ENCODE measurements around the gene CPEB4. TPM values are rescaled to one million over a fixed set of nuclear protein-coding genes. Genes with fewer than 3 reads are reported as not detected.

CPEB4 gene
- total and polyA plus RNA-seq, 2 donors (not counting 3 experiments of a cell fraction or from before 2014, with no cell fraction given) = 11.3 to 16.4 TPM

DNA sequence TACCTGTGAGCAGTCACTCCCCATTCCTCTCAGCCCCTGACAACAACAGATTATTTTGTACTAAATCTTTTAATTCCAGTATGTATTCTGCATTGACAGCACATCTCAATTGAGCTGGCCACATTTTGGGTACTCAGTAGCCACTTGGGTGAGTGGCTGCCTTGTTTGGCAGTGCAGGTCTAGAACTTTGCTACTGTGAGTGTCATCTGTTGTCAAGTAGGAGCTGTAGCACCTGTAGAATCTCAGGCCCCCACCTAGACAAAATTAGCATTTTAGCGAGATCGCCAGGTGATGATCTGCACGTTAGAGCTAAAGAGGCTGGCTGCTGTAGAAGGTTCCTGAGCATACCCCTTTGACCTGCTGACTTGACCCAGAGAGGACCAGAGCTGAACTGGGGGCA lies 44.4 kb upstream of the CPEB4 start:
- no peak overlapping the region for H3K4me2 ChIP-seq (ENCODE audit: insufficient read depth, low read length)
- FAIRE-seq (no peak), DNase-seq (ENCODE audit: low read depth, low spot score) (no peak)
- TF ChIP-seq, protein P1, sequence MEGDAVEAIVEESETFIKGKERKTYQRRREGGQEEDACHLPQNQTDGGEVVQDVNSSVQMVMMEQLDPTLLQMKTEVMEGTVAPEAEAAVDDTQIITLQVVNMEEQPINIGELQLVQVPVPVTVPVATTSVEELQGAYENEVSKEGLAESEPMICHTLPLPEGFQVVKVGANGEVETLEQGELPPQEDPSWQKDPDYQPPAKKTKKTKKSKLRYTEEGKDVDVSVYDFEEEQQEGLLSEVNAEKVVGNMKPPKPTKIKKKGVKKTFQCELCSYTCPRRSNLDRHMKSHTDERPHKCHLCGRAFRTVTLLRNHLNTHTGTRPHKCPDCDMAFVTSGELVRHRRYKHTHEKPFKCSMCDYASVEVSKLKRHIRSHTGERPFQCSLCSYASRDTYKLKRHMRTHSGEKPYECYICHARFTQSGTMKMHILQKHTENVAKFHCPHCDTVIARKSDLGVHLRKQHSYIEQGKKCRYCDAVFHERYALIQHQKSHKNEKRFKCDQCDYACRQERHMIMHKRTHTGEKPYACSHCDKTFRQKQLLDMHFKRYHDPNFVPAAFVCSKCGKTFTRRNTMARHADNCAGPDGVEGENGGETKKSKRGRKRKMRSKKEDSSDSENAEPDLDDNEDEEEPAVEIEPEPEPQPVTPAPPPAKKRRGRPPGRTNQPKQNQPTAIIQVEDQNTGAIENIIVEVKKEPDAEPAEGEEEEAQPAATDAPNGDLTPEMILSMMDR (IDR thresholded peaks at IDR 0.05; ENCODE audit: extremely low read depth in 1 of 2, insufficient read depth in 1 of 2, low read depth in 1 of 2, low read length in 2 of 2) = no peak
- no peak for TF ChIP-seq MYC (IDR thresholded peaks at IDR 0.05; ENCODE audit: low read depth, low read length)
- no peak for TF ChIP-seq POLR2AphosphoS5 (IDR thresholded peaks at IDR 0.05; ENCODE audit: insufficient read depth, low read depth, low read length)
- no peak for TF ChIP-seq EZH2 (IDR thresholded peaks at IDR 0.05; ENCODE audit: borderline replicate concordance, low read depth, low read length, severe bottlenecking)
- TF ChIP-seq FOS (IDR thresholded peaks at IDR 0.05; ENCODE audit: borderline replicate concordance, insufficient read depth, low read length) = no peak
- no peak for TF ChIP-seq POLR2A (IDR thresholded peaks at IDR 0.05; ENCODE audit: low read depth, low read length)
- TF ChIP-seq JUN (IDR thresholded peaks at IDR 0.05; ENCODE audit: borderline replicate concordance, insufficient read depth, insufficient read length, low read depth) = no peak
- TF ChIP-seq, protein P2, sequence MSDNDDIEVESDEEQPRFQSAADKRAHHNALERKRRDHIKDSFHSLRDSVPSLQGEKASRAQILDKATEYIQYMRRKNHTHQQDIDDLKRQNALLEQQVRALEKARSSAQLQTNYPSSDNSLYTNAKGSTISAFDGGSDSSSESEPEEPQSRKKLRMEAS (IDR thresholded peaks at IDR 0.05; ENCODE audit: insufficient read depth, insufficient read length) = no peak
- no peak for TF ChIP-seq GATA2 (IDR thresholded peaks at IDR 0.05; ENCODE audit: insufficient read depth, insufficient read length, low read depth, low read length)
- H3K9me1 ChIP-seq (replicated peaks; ENCODE audit: control insufficient read depth, extremely low read depth, insufficient read depth, low read length) = no peaks in the 10 kb centered on the region
- no peaks in the 10 kb centered on the region for H4K20me1 ChIP-seq (replicated peaks; ENCODE audit: control insufficient read depth, extremely low read depth, insufficient read depth, low read length)
- no peaks in the 10 kb centered on the region for H3K27me3 ChIP-seq (ENCODE audit: control insufficient read depth in 2 of 2, insufficient read depth in 2 of 2, low read length in 2 of 2)
- H3K4me1 ChIP-seq (ENCODE audit: control insufficient read depth, extremely low read depth, insufficient read depth, low read length) = no peaks in the 10 kb centered on the region
- ChIA-PET CTCF (interaction anchor here (1.4 kb wide), 1 partner anchor 8 kb away, joined by 3 read pairs; no protein-coding TSS in a partner anchor), POLR2A (no interaction called here)
- no peaks in the 10 kb centered on the region for H3K79me2 ChIP-seq (ENCODE audit: control insufficient read depth, insufficient read depth, low read length)
- H3K4me3 ChIP-seq (replicated peaks in 1 of 3; ENCODE audit: insufficient read depth in 1 of 3, low read depth in 1 of 3, low read length in 3 of 3) = no peak overlapping the region
- intact Hi-C loops (cut with micrococcal nuclease) (no loop called here), dilution Hi-C loops (cut with MboI; ENCODE audit: extremely low pct_ligation_motif_present, low sequenced_read_pairs) (no loop called here)
- no peaks in the 10 kb centered on the region for H3K36me3 ChIP-seq (ENCODE audit: control insufficient read depth in 2 of 2, extremely low read depth in 1 of 2, insufficient read depth in 2 of 2, low read length in 2 of 2)
- no TSS peak for BruUV-seq (replicated peaks)
- no peak overlapping the region for H3K27ac ChIP-seq (ENCODE audit: insufficient read depth, low read depth, low read length)
- no peak overlapping the region for H2AFZ ChIP-seq (ENCODE audit: low read depth, low read length)
- H3K9ac ChIP-seq (replicated peaks; ENCODE audit: extremely low read depth, insufficient read depth, low read length) = no peak overlapping the region
- no peaks in the 10 kb centered on the region for H3K9me3 ChIP-seq (replicated peaks; ENCODE audit: control insufficient read depth, insufficient read depth, low read length)

All from endothelial cell of umbilical vein (primary cell).